ENCODE results near the gene NUCB1.
A peak's percentile ranks its signal among the peaks of the same experiment; 100 is the strongest.

GRCh38 chr19:48968813-48969218, 68.7 kb downstream of the NUCB1 start:
- TF ChIP-seq EZH2 (IDR thresholded peaks at IDR 0.05): no peak
- TF ChIP-seq POLR2AphosphoS5 (IDR thresholded peaks at IDR 0.05; ENCODE audit: borderline replicate concordance, low read depth, low read length): peak; percentile 30; the same call in 1 of the 2 replicates
